GM19395 (cell line): ENCODE results near the gene SEMA6B.
"Not testable (repeated sequence)": the region's sequence is repeated elsewhere in the genome, so short reads cannot be mapped to it uniquely, and the experiment has no call there.

ENCODE experiments used
- ATAC-seq: cut with Tn5 transposase; IDR thresholded peaks from one replicate; pipeline ENCODE4 v1.9.1; 2021; ENCODE audit warnings: mild to moderate bottlenecking, moderate library complexity; ENCODE audit not compliant: unreplicated experiment

SEMA6B gene

GRCh38 chr19:4527377-4527776 is 32.1 kb downstream of the SEMA6B start:
- ATAC-seq: not testable (repeated sequence)

GRCh38 chr19:4525563-4526002 is 33.9 kb downstream of the SEMA6B start:
- ATAC-seq: no peak

- no peak for ATAC-seq
Observed at GRCh38 chr19:4524808-4525562, 34.5 kb downstream of the SEMA6B start.

GRCh38 chr19:4523306-4524110 is 36.0 kb downstream of the SEMA6B start:
- no peak for ATAC-seq

GRCh38 chr19:4522291-4523002 is 37.0 kb downstream of the SEMA6B start:
- ATAC-seq: no peak

GRCh38 chr19:4521888-4522242 is 37.6 kb downstream of the SEMA6B start:
- ATAC-seq: no peak

- ATAC-seq: no peak
Observed at GRCh38 chr19:4521170-4521887, 38.2 kb downstream of the SEMA6B start.

GRCh38 chr19:4519521-4520277 is 39.8 kb downstream of the SEMA6B start:
- ATAC-seq: no peak

GRCh38 chr19:4519172-4519496 is 40.4 kb downstream of the SEMA6B start:
- ATAC-seq: no peak

- no peak for ATAC-seq
Observed at GRCh38 chr19:4518345-4519171, 40.9 kb downstream of the SEMA6B start, which contains the start of gene PLIN4. PLIN4 (minus strand) TSS chr19:4518486; CDS start chr19:4518272, 214 bp downstream.

- no peak for ATAC-seq
Observed at GRCh38 chr19:4517451-4518057, 41.9 kb downstream of the SEMA6B start.

- no peak for ATAC-seq
Observed at GRCh38 chr19:4516939-4517300, 42.6 kb downstream of the SEMA6B start.

GRCh38 chr19:4516199-4516938 is 43.1 kb downstream of the SEMA6B start:
- no peak for ATAC-seq

- no peak for ATAC-seq
Observed at GRCh38 chr19:4515732-4516131, 43.8 kb downstream of the SEMA6B start.

GRCh38 chr19:4513248-4513647 is 46.2 kb downstream of the SEMA6B start:
- no peak for ATAC-seq

- ATAC-seq: no peak
Observed at GRCh38 chr19:4512070-4512469, 47.4 kb downstream of the SEMA6B start.

- no peak for ATAC-seq
Observed at GRCh38 chr19:4511300-4512054, 48.0 kb downstream of the SEMA6B start.
